HEK293 (cell line): ENCODE data around the gene ABCA1.

Experiments
- CTCF ChIA-PET: fragments of 350-600 bp; formaldehyde crosslinking; extraction: SDS; loops from one replicate; lab custom pipeline; 2021; ENCODE audit warnings: antibody characterized with exemption; lab: Yijun Ruan, JAX
- POLR2A ChIA-PET: fragments of 300-600 bp; formaldehyde crosslinking; extraction: SDS; loops from one replicate; lab custom pipeline; 2020; ENCODE audit warnings: antibody characterized with exemption, inconsistent platforms; lab: Yijun Ruan, JAX
- H3K27ac ChIP-seq: fragments of 200-500 bp; sonication (Bioruptor generic); 2 replicates; pipeline ENCODE4 v1.5.1; 2014; ENCODE audit warnings: low read depth, low read length, control low read depth, inconsistent platforms; ENCODE audit errors: extremely low read depth
- H3K36me3 ChIP-seq, 2 experiments: fragments of 200-500 bp in 1 of 2; sonication (Bioruptor generic) in 1 of 2; 1 replicate in 1 of 2; 2 replicates in 1 of 2; pipeline ENCODE4 v1.5.1; 2014 to 2017; ENCODE audit warnings: inconsistent platforms in 2 of 2, low read length in 2 of 2; ENCODE audit not compliant: control insufficient read depth in 2 of 2, insufficient read depth in 1 of 2
- H3K4me1 ChIP-seq: fragments of 200-500 bp; sonication (Bioruptor generic); 2 replicates; pipeline ENCODE4 v1.5.1; 2014; ENCODE audit warnings: mild to moderate bottlenecking, low read length, inconsistent platforms; ENCODE audit not compliant: control insufficient read depth, insufficient read depth
- H3K4me3 ChIP-seq: 2 replicates; pipeline ENCODE4 v1.5.1; 2011; ENCODE audit warnings: low read depth, mild to moderate bottlenecking, control low read depth, low read length, moderate library complexity
- H3K9me3 ChIP-seq: fragments of 200-500 bp; sonication (Bioruptor generic); 2 replicates; pipeline ENCODE4 v1.5.1; 2014; ENCODE audit warnings: low read depth, low read length, inconsistent platforms; ENCODE audit not compliant: control insufficient read depth, insufficient read depth
- BCL11A ChIP-seq: fragments of 450-650 bp; formaldehyde crosslinking; IDR thresholded peaks from 2 replicates; pipeline ENCODE4 v1.5.1; 2016; ENCODE audit warnings: low read depth, missing biosample characterization, missing genetic modification characterization
- GFI1B ChIP-seq: fragments of 450-650 bp; formaldehyde crosslinking; IDR thresholded peaks from 2 replicates; pipeline ENCODE4 v1.5.1; 2016; ENCODE audit warnings: missing biosample characterization, missing genetic modification characterization
- GLI2 ChIP-seq: fragments of 450-650 bp; formaldehyde crosslinking; IDR thresholded peaks from 2 replicates; pipeline ENCODE4; 2017; ENCODE audit warnings: missing biosample characterization, missing genetic modification characterization, low read depth, borderline replicate concordance
- GLIS1 ChIP-seq: fragments of 450-650 bp; formaldehyde crosslinking; IDR thresholded peaks from 2 replicates; pipeline ENCODE4 v1.5.1; 2016; ENCODE audit warnings: missing biosample characterization, missing genetic modification characterization
- GLIS2 ChIP-seq: fragments of 450-650 bp; formaldehyde crosslinking; IDR thresholded peaks from 2 replicates; pipeline ENCODE4 v1.5.1; 2016; ENCODE audit warnings: missing biosample characterization, missing genetic modification characterization
- HOXA7 ChIP-seq: sonication (generic); formaldehyde crosslinking; IDR thresholded peaks from 2 replicates; pipeline ENCODE4 v1.8.1; 2022; ENCODE audit warnings: missing genetic modification reagents, borderline replicate concordance
- KLF1 ChIP-seq: fragments of 450-650 bp; formaldehyde crosslinking; IDR thresholded peaks from 2 replicates; pipeline ENCODE4 v1.5.1; 2016; ENCODE audit warnings: missing biosample characterization, missing genetic modification characterization
- KLF8 ChIP-seq: fragments of 450-650 bp; formaldehyde crosslinking; IDR thresholded peaks from 2 replicates; pipeline ENCODE4 v1.5.1; 2016; ENCODE audit warnings: missing biosample characterization, missing genetic modification characterization
- PRDM10 ChIP-seq: fragments of 450-650 bp; formaldehyde crosslinking; IDR thresholded peaks from 2 replicates; pipeline ENCODE4 v1.5.1; 2016; ENCODE audit warnings: missing biosample characterization, missing genetic modification characterization
- SCRT2 ChIP-seq: fragments of 450-650 bp; formaldehyde crosslinking; IDR thresholded peaks from 2 replicates; pipeline ENCODE4 v1.5.1; 2016; ENCODE audit warnings: missing biosample characterization, missing genetic modification characterization
- SP2 ChIP-seq: fragments of 450-650 bp; formaldehyde crosslinking; IDR thresholded peaks from 2 replicates; pipeline ENCODE4 v1.5.1; 2016; ENCODE audit warnings: missing biosample characterization, missing genetic modification characterization
- WT1 ChIP-seq: fragments of 450-650 bp; formaldehyde crosslinking; IDR thresholded peaks from 2 replicates; pipeline ENCODE4 v1.5.1; 2016; ENCODE audit warnings: missing biosample characterization, missing genetic modification characterization
- YY1 ChIP-seq: fragments of 450-650 bp; formaldehyde crosslinking; IDR thresholded peaks from 2 replicates; pipeline ENCODE4 v1.5.1; 2018; ENCODE audit warnings: missing biosample characterization, missing genetic modification characterization
- YY2 ChIP-seq: fragments of 450-650 bp; formaldehyde crosslinking; IDR thresholded peaks from 2 replicates; pipeline ENCODE4 v1.5.1; 2016; ENCODE audit warnings: missing biosample characterization, missing genetic modification characterization
- ZBTB48 ChIP-seq: fragments of 450-650 bp; formaldehyde crosslinking; IDR thresholded peaks from 2 replicates; pipeline ENCODE4 v1.5.1; 2016; ENCODE audit warnings: missing biosample characterization, missing genetic modification characterization
- ZBTB8A ChIP-seq: fragments of 450-650 bp; formaldehyde crosslinking; IDR thresholded peaks from 2 replicates; pipeline ENCODE4 v1.5.1; 2016; ENCODE audit warnings: missing biosample characterization, missing genetic modification characterization
- ZNF16 ChIP-seq: fragments of 450-650 bp; formaldehyde crosslinking; IDR thresholded peaks from 2 replicates; pipeline ENCODE4 v1.5.1; 2016; ENCODE audit warnings: low read depth, missing biosample characterization, missing genetic modification characterization
- ZNF2 ChIP-seq: fragments of 450-650 bp; formaldehyde crosslinking; IDR thresholded peaks from 2 replicates; pipeline ENCODE4 v1.5.1; 2016; ENCODE audit warnings: missing biosample characterization, missing genetic modification characterization
- ZNF23 ChIP-seq: fragments of 450-650 bp; formaldehyde crosslinking; IDR thresholded peaks from 2 replicates; pipeline ENCODE4 v1.5.1; 2016; ENCODE audit warnings: missing biosample characterization, missing genetic modification characterization, borderline replicate concordance
- ZNF280C ChIP-seq: fragments of 450-650 bp; formaldehyde crosslinking; IDR thresholded peaks from 2 replicates; pipeline ENCODE4 v1.5.1; 2016; ENCODE audit warnings: missing biosample characterization, missing genetic modification characterization
- ZNF335 ChIP-seq: fragments of 450-650 bp; formaldehyde crosslinking; conservative IDR thresholded peaks from 2 replicates; pipeline ENCODE4 v1.5.1; 2016; ENCODE audit warnings: missing biosample characterization, missing genetic modification characterization
- ZNF366 ChIP-seq: fragments of 450-650 bp; formaldehyde crosslinking; conservative IDR thresholded peaks from 2 replicates; pipeline ENCODE4 v1.5.1; 2016; ENCODE audit warnings: missing biosample characterization, missing genetic modification characterization
- ZNF398 ChIP-seq: fragments of 450-650 bp; formaldehyde crosslinking; IDR thresholded peaks from 2 replicates; pipeline ENCODE4 v1.5.1; 2017; ENCODE audit warnings: missing biosample characterization, missing genetic modification characterization
- ZNF404 ChIP-seq: fragments of 450-650 bp; formaldehyde crosslinking; IDR thresholded peaks from 2 replicates; pipeline ENCODE4 v1.5.1; 2017; ENCODE audit warnings: missing biosample characterization, missing genetic modification characterization
- ZNF548 ChIP-seq: fragments of 450-650 bp; formaldehyde crosslinking; IDR thresholded peaks from 2 replicates; pipeline ENCODE4 v1.5.1; 2016; ENCODE audit warnings: missing biosample characterization, missing genetic modification characterization
- ZNF701 ChIP-seq: fragments of 450-650 bp; formaldehyde crosslinking; IDR thresholded peaks from 2 replicates; pipeline ENCODE4 v1.5.1; 2016; ENCODE audit warnings: missing biosample characterization, missing genetic modification characterization
- ZNF830 ChIP-seq: fragments of 450-650 bp; IDR thresholded peaks from 2 replicates; pipeline ENCODE4 v1.5.0; 2018; ENCODE audit warnings: missing biosample characterization, missing genetic modification characterization, low read depth, mild to moderate bottlenecking, moderate library complexity

ABCA1 gene

DNA sequence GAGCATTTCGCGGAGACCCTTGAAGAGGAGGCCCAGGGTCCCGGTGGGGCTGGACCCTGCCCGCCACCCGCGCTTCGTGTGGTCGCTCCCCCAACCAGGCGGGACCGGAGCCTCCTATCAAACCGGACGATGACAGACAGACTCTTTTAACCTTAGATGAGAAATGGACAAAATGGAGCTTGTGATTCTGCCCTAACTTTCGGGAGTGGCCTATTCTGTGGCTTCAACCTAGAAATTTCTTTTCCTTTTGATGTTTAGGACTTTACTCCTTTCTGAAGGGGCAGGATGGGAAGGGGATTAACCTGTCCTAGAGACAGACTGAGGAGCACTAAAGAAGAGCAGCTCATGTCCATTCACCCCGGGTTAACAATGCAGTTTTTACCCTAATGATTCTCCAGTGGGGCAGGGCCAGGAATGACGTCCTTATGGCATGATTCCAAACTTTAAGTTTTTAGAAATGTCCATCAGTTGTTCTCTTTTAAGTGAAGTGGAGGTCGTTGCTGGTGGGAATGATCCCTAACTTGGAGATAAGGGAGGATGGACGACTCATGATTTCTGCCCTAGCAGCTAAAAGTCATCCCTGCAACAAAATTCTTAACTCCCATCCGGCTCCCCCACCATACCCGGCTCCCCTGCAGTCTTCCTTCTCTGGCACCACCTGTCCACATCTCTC lies 179.5 kb downstream of the ABCA1 start:
- TF ChIP-seq ZBTB48 (tag by site-specific recombination) (peak; percentile 59; the same call in 1 of the 2 replicates), ZNF2 (tag by site-specific recombination) (no peak), HOXA7 (CRISPR knock-in tag) (no peak), SP2 (tag by site-specific recombination) (peak; percentile 36), WT1 (no peak), ZNF404 (tag by site-specific recombination) (no peak), SCRT2 (tag by site-specific recombination) (no peak), ZNF830 (no peak), ZNF366 (no peak), ZNF335 (peak; percentile 2; the same call in 1 of the 2 replicates), GLIS2 (tag by site-specific recombination) (0 out of 2 replicates have a peak, but pooled peaks have one; percentile 38), GLIS1 (tag by site-specific recombination) (0 out of 2 replicates have a peak, but pooled peaks have one; percentile 9), PRDM10 (tag by site-specific recombination) (peak; percentile 81; the same call in 1 of the 2 replicates), YY1 (tag by site-specific recombination) (0 out of 2 replicates have a peak, but pooled peaks have one; percentile 1), ZNF701 (tag by site-specific recombination) (no peak)
- ChIA-PET CTCF (interaction anchor here (0.6 to 1.0 kb wide), 5 partner anchors 99 to 665 kb away, joined by 3 read pairs; no protein-coding TSS in a partner anchor), POLR2A (interaction anchor here (0.9 to 1.9 kb wide), 5 partner anchors 16 to 655 kb away, joined by 3 to 5 read pairs (median 3); partner anchors contain the start of genes NIPSNAP3B and SMC2)
- peak overlapping the region; percentile 93 for H3K4me3 ChIP-seq
- no peaks in the 10 kb centered on the region for H3K4me1 ChIP-seq
- peaks cover 0 to 15% of the 10 kb centered on the region in 2 experiments; a peak in 1 of 3 replicates for H3K36me3 ChIP-seq
- no peaks in the 10 kb centered on the region for H3K9me3 ChIP-seq
- peak overlapping the region; percentile 57; the same call in 1 of the 2 replicates for H3K27ac ChIP-seq

- H3K4me3 ChIP-seq = peak within 1 kb of the TSS; percentile 93
- peak within 1 kb of the TSS; percentile 57 for H3K27ac ChIP-seq
- H3K9me3 ChIP-seq = no peaks in the 10 kb centered on the region
- no peaks in the 10 kb centered on the region for H3K4me1 ChIP-seq
- peaks cover 0 to 13% of the 10 kb centered on the region in 2 experiments; a peak in 1 of 3 replicates for H3K36me3 ChIP-seq
- ChIA-PET CTCF (interaction anchor here (0.8 to 0.9 kb wide), 3 partner anchors 8 to 409 kb away, joined by 3 to 6 read pairs (median 4); no protein-coding TSS in a partner anchor), POLR2A (interaction anchor here (0.9 to 1.9 kb wide), 6 partner anchors 15 to 654 kb away, joined by 3 to 5 read pairs (median 4); partner anchors contain the start of genes NIPSNAP3B and SMC2)
- no peak for TF ChIP-seq GLI2 (tag by site-specific recombination)
- no peak for TF ChIP-seq YY2 (tag by site-specific recombination)
- TF ChIP-seq ZNF280C = no peak
- no peak for TF ChIP-seq ZNF366
- no peak for TF ChIP-seq ZNF16
- TF ChIP-seq GFI1B (tag by site-specific recombination) = no peak
- TF ChIP-seq ZNF548 (tag by site-specific recombination) = no peak
- TF ChIP-seq KLF1 (tag by site-specific recombination) = peak; percentile 65; the same call in 1 of the 2 replicates
- no peak for TF ChIP-seq BCL11A (tag by site-specific recombination)
- TF ChIP-seq ZNF398 = peak; percentile 70
- peak; percentile 57 for TF ChIP-seq ZBTB8A (tag by site-specific recombination)
- no peak for TF ChIP-seq ZNF23 (tag by site-specific recombination)
- 0 out of 2 replicates have a peak, but pooled peaks have one; percentile 78 for TF ChIP-seq KLF8 (tag by site-specific recombination)
Observed at GRCh38 chr9:104747565-104748358, 180.2 kb downstream of the ABCA1 start, which contains the start of gene NIPSNAP3A. Gene NIPSNAP3A, plus strand, starts transcription at chr9:104747683. Its CDS starts 110 bp downstream, at chr9:104747793.
